HepG2 (cell line): Measurements from ENCODE around the gene INTS1.

Source experiments
- ATF3 ChIP-seq: sonication (generic); formaldehyde crosslinking; IDR thresholded peaks from 2 replicates; pipeline ENCODE4 v1.4.0; 2020; ENCODE audit warnings: missing genetic modification reagents
- CTCF ChIP-seq: sonication (generic); formaldehyde crosslinking; IDR thresholded peaks from 2 replicates; pipeline ENCODE4 v1.5.0; 2020; ENCODE audit warnings: mild to moderate bottlenecking, missing genetic modification reagents, moderate library complexity
- EP300 ChIP-seq, 3 experiments: sonication (generic) in 1 of 3; formaldehyde crosslinking in 1 of 3; IDR thresholded peaks; 2 replicates each; pipeline versions ENCODE4 v1.5.1 to v1.6.1; 2011 to 2020; ENCODE audit warnings: low read depth in 2 of 3, low read length in 2 of 3, borderline replicate concordance in 1 of 3, improper control_type of control experiment in 1 of 3, mild to moderate bottlenecking in 1 of 3, missing genetic modification reagents in 1 of 3, moderate library complexity in 1 of 3
- GTF2F1 ChIP-seq: fragments of 150-350 bp; IDR thresholded peaks from 2 replicates; pipeline ENCODE4 v1.6.1; 2014; ENCODE audit warnings: low read length
- KDM2A ChIP-seq: sonication (generic); formaldehyde crosslinking; IDR thresholded peaks from 2 replicates; pipeline ENCODE4 v1.4.0; 2020; ENCODE audit warnings: low read depth, missing genetic modification reagents, borderline replicate concordance
- TSC22D2 ChIP-seq: sonication (generic); formaldehyde crosslinking; IDR thresholded peaks from 2 replicates; pipeline ENCODE4 v1.5.1; 2020; ENCODE audit warnings: missing genetic modification reagents, mild to moderate bottlenecking, borderline replicate concordance
- ZBTB39 ChIP-seq: sonication (generic); formaldehyde crosslinking; IDR thresholded peaks from 2 replicates; pipeline ENCODE4 v1.5.0; 2020; ENCODE audit warnings: missing genetic modification reagents
- ZBTB8A ChIP-seq: sonication (generic); formaldehyde crosslinking; IDR thresholded peaks from 2 replicates; pipeline ENCODE4 v1.4.0; 2020; ENCODE audit warnings: mild to moderate bottlenecking, low read depth, missing genetic modification reagents, borderline replicate concordance
- ZFP91 ChIP-seq: sonication (generic); formaldehyde crosslinking; IDR thresholded peaks from 2 replicates; pipeline ENCODE4 v1.9.0; 2022; ENCODE audit warnings: missing genetic modification reagents, mild to moderate bottlenecking, borderline replicate concordance
- ZFX ChIP-seq: sonication (generic); formaldehyde crosslinking; IDR thresholded peaks from 2 replicates; pipeline ENCODE4 v1.4.0; 2020; ENCODE audit warnings: mild to moderate bottlenecking, low read depth, missing genetic modification reagents, moderate library complexity
- ZFY ChIP-seq: sonication (generic); formaldehyde crosslinking; IDR thresholded peaks from 2 replicates; pipeline ENCODE4 v1.4.0; 2020; ENCODE audit warnings: missing genetic modification reagents
- ZNF33A ChIP-seq: sonication (generic); formaldehyde crosslinking; IDR thresholded peaks from 2 replicates; pipeline ENCODE4 v1.5.1; 2020; ENCODE audit warnings: missing genetic modification reagents, mild to moderate bottlenecking, moderate library complexity, borderline replicate concordance
- ZNF766 ChIP-seq: sonication (generic); formaldehyde crosslinking; IDR thresholded peaks from 2 replicates; pipeline ENCODE4 v1.5.0; 2020; ENCODE audit warnings: missing genetic modification reagents, borderline replicate concordance

- TF ChIP-seq KDM2A (CRISPR knock-in tag) = no peak
- TF ChIP-seq ZNF33A (CRISPR knock-in tag) = no peak
- no peak for TF ChIP-seq EP300 (IDR thresholded peaks at IDR 0.05; ENCODE audit: low read depth in 2 of 2, low read length in 2 of 2)
- TF ChIP-seq EP300 (CRISPR knock-in tag; IDR thresholded peaks at IDR 0.05; ENCODE audit: borderline replicate concordance) = no peak
- no peak for TF ChIP-seq ZBTB8A (CRISPR knock-in tag)
- TF ChIP-seq ZBTB39 (CRISPR knock-in tag) = no peak
- no peak for TF ChIP-seq GTF2F1
- no peak for TF ChIP-seq ATF3
- no peak for TF ChIP-seq ZFX (CRISPR knock-in tag)
- no peak for TF ChIP-seq CTCF (CRISPR knock-in tag)
- TF ChIP-seq ZFY (CRISPR knock-in tag) = no peak
- no peak for TF ChIP-seq ZFP91 (CRISPR knock-in tag)
- no peak for TF ChIP-seq TSC22D2 (CRISPR knock-in tag)
- TF ChIP-seq ZNF766 (CRISPR knock-in tag) = no peak
Observed at GRCh38 chr7:1426474-1426873, 77.7 kb downstream of the INTS1 start.
